Left renal pelvis (tissue), 4 donors: Measurements from ENCODE around the gene CRKL. TPM values are rescaled to one million over a fixed set of nuclear protein-coding genes. Genes with fewer than 3 reads are reported as not detected.

Experiments used
- DNase-seq, 4 donors: peaks; one replicate each; pipeline ENCODE4 v3.0.0-alpha.2; 2013; ENCODE audit warnings: low read depth in 4 of 4, low spot score in 3 of 4
- polyA plus RNA-seq, 4 donors: library from polyadenylated mRNA; unstranded; fragments of 120-200 nt; gene quantifications; one replicate each; pipeline ENCODE4 v1.2.1, GENCODE V29; 2013; ENCODE audit not compliant: insufficient read length in 4 of 4

Gene CRKL
- polyA plus RNA-seq, 4 donors: 63.5 to 71.7 (median 66.7) TPM

DNA sequence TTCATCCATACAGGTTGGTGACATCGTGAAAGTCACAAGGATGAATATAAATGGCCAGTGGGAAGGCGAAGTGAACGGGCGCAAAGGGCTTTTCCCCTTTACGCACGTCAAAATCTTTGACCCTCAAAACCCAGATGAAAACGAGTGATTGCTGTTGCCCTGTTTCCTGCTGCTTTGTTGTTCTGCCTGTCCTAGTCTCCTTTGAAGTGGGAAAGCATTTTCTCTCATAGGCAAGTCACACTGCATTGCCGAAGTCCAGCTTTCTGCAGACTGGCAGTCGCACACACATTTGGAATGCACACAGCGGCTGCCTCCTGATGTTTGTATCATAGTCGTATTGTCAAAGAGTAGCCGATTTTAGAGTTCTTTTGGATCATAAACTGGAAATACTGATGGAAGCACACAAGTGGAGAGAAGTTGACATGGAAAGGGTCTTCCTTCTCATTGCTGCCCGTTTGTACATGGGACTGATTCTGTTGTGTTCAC, 32.5 kb downstream of the CRKL start:
- DNase-seq: no peak

DNA sequence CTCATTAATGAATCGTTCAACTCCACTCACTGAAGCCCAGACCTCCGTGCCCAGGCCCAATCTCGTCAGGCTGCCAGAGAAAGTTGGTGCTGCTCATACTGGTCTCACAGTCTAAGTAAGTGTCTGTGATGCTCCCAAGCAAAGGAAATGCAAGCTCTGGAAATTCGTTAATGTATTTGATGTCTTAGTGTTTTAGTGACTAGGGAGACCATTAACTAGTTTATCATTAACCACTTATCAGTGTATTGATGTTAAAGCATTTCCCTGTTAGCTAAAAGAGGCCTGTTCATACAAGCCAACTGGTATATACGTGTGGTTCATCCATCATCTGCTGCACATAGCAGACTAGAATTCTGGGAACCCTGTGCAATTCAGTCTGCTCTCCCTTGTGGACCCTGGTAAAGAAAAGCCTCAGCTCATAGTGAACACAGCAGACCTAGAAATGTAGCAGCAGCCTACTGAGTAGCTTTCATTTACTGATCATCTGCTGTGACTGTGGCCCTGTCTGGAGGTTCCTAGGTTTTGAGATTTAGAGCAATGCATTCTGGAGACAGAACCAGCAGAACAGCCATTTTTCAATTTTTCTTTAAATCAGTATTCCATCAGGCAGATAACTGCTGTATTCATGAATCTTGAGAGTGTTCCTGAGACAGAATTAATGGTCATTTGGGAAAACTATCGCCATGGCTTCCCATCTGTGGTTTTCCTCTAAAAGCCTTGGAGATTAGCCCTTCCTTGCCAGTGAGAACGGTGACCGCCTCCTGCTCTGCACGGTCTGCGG, 34.1 kb downstream of the CRKL start:
- no peak for DNase-seq

DNA sequence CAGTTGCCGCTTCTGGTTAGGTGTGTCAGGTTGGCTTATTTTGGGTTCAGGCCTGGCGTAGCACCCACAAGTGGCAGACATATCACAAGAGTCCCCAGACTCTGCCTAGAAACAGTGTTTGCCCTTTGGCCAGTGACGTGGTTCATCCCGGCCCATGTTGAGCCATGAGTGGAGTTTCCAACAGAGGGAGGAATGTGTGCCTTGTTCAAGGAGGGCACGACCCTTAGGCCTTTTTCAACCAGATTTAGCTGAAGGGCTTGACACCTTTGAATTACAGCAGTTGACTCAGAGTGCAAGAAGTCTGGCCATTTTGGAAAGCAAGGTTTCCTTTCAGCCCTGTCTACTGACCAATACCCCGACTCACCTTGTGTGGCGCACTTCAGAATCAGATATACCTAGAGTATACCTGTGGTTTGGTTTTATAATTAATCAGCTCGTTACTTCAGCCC, 34.7 kb downstream of the CRKL start:
- DNase-seq: no peak

DNA sequence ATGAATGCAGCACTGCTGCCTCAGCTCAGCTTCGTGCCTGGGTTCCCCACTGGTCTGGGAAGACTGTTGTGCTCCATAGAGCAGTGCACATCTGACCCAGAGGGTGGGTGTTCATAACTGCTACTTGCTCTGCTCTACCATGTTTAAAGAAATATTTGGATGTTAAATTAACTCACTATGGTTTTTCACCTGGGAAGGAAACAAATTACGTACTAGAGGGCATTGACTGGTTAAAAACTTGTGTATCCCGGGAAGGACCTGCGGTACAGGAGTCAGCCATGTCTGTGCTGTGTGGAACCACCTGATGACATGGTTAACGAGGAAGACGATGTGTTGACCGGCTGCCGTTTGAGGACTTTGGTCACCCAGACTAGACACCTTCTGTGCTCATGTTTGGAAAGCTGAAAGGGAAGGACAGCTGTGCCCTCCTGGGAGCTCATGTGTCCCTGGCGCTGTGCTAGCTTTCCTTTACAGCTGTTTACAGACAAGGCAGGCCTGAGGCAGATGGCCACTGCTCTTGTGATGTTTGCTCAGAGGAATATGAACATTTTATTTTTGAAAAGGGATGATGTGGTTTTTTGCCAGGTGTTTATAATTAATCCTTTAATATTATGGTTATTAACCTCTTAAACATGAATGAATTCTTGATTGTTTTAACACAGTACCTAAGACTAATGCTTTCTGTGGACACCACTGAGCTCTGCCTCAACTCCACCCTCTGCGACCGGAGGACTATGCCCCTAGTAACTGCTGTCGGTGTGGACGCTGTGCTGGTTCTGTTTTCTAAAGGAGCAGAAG, 35.5 kb downstream of the CRKL start:
- no peak for DNase-seq

DNA sequence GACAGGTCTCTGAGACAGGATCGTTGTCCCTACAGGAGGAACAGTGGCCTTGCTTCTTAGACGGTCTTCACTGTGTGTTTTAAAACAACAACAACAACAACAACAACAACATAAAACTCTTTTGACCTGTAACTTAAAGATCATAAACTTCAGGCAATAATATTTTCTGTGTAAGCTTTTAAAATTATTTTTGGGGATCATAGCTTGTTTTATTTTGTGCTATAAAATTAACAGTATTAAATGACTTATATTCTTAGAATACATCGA, 36.1 kb downstream of the CRKL start:
- DNase-seq: no peak

DNA sequence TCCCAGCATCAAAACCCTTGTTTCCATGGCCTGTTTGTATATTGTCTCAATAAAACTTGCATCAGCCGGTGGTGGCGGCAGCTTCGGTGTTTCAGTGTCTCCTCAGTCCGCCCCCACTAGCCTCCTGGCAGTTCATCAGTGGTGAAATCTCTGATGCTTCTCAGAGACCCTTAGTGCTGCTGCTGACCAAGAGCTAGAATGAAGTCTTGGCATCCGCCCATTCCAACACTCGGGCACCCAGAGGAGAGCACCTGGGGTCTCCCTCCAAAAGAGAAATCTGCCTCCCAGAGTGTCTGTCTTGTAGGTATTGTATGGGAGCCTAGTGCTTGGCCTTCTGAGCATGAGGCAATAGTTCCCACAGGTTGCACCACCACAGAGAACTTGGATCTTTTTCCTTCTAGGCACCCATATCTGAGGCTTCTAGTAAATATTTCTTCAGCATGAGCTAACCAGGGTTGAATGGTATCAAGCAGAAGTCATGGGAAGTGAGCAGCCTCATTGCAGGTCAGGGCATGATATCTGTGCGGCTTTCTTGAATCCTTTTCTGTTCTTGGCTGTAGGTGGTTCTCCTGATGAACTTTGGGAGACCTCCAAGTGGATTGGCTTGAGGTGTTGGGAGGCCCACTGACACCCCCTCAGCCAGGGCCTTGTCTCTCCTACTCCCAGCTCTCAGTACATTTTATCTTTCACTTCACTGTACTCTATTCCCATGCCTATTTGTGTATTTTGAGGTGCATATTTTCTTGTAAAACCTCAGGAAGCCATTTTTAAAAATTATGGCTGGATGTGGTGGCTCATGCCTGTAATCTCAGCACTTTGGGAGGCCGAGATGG, 36.7 kb downstream of the CRKL start:
- DNase-seq: no peak

DNA sequence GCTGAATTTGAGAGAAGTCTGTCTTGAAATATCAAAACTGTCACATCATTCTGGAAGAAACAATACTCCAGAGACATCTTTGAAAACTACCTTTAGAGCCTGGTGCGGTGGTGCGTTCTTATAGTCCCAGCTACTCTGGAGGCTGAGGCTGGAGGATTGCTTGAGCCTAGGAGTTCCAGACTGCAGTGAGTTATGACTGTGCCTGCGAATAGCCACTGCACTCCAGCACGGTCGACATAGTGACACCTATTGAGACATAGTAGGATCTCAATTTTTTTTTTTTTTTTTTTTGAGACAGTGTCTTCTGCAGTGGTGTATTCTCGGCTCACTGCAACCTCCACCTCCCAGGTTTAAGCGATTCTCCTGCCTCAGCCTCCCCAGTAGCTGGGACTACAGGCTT, 38.3 kb downstream of the CRKL start:
- DNase-seq: no peak

DNA sequence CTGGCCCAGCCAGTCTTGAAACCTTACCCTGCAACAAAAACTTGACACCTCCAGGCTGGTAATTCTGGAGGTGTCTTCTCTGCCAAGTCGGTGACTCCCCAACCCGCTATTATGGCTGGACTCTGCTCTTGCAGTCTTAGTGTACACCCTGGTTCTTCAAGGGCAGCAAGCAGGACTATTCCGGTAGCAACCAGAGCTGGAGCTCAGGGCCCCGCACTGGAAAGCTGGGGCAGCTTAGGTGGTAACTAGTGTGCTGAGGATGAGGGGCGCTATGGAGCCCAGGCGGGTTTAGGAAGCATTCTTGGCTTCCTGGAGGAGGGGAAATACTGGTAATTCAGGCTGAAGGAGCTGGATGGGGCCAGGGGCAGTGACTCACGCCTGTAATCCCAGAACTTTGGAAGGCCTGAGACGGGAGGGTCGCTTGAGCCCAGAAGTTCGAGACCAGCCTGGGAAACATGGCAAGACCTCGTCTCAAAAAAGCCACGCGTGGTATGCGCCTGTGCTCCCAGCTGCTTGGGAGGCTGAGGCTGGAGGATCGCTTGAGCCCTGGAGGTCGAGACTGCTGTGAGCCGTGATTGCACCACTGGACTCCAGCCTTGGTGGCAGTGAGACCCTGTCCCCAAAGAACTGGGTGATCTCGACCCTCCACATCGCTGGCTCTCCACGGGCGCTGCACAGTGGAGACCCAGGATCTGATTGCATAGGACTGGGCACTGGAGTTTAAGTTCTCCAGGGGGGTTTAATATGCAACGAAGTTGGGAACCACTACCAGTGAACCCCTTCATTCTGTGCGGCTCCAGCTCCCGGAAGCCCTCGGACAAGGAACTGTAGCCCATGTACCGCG, 39.3 kb downstream of the CRKL start:
- DNase-seq: no peak

DNA sequence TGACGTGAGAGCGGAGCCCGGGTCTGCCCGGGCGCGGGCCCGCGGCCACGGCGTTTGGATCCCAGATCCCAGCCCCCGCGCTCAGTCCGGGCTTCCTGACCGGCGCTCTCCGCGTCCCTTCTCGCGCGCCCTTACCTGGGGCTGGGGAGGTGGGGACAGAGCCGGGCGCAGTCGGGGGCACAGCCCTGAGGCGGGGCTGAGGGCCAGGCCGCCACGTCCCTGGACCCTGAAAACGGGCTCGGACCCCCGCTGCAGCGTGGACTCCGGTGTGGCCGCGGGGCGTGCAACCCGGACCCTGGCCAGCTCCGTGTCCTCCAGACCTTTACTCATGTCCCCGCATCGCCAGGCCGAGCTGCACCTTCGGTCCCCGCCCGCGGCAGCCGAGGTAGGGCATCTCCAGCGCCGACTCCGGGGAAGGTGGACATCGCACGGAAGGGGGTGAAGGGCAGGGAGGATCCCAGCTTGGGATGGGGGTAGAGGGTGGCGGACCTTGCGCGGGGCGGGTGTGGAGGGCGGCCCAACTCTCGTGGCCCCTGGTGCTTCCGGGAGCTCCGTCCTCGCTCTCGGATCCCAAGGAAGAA, 40.0 kb downstream of the CRKL start:
- no peak for DNase-seq

DNA sequence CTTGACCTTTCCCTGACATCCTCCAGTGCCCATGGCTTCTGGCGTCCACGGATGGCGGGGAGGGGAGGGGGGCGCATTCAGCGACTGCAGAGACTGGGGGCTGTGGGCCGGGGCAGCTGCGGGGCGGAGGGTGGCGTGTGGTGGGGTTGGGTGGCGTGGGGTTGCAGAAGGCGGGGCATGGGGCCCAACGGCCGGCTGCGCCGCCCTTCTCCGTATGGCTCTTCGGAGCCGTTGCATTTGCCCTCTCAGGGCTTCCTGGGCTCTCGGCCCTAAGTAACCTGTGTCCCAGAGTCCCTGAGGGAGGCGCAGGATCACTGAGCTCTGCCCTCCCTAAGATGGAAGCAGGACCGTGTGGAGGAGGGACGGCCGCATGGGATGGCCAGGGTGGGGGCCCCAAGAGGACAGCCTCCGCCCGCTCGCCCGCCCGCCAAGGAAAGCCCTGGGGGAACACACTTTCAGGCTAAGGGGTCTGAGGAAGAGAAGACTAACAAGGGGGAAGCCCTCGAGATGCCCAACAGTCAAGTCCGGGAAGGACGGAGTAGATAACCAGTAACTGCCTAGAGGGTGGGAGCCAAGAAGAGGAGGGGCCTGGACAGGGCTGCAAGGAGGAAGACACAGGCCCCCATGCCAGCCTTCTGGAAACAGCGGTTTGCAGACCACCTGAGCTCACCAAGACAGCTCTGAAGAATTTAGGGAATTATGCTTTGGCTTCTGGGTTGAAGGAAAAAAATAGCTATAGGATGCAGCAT, 40.6 kb downstream of the CRKL start:
- DNase-seq: no peak

DNA sequence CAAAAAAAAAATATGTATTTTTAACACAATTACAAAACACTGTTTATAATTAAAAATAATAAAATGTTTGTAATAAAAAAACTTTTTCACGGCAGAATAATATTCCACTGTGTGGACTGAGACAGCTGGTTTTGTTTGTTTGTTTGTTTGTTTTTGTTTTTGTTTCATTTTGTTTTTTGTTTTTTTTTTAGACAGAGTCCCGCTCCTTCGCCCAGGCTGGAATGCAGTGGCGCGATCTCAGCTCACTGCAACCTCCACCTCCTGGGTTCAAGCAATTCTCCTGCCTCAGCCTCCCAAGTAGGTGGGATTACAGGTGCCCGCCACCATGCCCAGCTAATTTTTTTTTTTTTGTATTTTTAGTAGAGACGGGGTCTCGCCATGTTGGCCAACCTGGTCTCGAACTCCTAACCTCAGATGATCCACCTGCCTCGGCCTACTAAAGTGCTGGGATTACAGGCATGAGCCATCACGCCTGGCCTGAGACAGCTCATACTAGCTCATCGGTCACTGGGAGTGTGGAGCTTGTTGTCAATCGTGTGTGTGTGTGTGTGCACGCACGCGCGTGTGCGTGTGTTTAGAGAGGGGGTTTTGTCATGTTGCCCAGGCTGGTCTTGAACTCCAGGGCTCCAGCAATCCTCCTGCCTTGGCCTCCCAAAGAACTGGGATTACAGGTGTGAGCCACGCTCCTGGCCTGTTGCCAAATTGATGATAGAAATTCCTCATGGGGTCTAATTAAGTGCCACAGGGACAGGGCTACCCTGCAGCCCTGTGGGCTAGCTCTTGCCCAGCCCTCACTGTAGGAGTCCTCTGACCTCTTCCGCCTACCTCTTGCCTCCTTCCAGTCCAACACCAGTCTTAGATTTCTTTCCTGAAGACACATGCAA, 42.6 kb downstream of the CRKL start:
- DNase-seq: no peak

DNA sequence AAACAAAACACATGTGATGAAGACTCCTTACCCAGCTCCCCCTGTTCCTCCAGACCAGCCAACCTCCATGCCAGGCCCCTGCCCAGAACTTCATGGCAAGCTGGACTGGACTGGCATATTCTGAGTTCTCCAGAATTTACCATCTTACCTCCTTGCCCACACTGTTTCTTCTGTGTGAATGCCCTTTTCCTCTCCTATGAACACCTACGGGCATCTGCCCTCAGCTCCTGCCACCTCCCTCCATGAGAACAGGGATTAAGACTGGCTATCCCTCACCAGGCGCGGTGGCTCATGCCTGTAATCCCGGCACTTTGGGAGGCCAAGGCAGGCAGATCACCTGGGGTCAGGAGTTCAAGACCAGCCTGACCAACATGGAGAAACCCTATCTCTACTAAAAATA, 43.4 kb downstream of the CRKL start:
- DNase-seq: no peak

DNA sequence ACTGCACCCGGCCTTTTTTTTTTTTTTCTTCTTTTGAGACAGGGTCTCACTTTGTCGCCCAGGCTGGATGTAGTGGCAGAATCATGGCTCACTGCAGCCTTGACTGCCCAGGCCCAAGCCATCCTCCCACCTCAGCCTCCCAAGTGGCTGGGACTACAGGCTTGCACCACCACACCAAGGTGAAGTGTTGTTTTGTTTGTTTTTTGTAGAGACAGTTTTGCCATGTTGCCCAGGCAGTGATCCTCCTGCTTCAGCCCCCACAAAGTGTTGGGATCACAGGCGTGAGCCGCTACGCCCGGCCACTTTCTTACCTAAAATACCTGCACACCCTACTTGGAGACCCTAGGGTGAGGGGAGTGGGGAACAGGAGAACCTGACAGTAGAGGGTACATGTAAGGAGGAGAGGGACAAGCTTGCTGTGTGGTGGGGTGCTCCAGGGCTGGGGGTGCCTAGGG, 45.3 kb downstream of the CRKL start:
- DNase-seq: no peak

DNA sequence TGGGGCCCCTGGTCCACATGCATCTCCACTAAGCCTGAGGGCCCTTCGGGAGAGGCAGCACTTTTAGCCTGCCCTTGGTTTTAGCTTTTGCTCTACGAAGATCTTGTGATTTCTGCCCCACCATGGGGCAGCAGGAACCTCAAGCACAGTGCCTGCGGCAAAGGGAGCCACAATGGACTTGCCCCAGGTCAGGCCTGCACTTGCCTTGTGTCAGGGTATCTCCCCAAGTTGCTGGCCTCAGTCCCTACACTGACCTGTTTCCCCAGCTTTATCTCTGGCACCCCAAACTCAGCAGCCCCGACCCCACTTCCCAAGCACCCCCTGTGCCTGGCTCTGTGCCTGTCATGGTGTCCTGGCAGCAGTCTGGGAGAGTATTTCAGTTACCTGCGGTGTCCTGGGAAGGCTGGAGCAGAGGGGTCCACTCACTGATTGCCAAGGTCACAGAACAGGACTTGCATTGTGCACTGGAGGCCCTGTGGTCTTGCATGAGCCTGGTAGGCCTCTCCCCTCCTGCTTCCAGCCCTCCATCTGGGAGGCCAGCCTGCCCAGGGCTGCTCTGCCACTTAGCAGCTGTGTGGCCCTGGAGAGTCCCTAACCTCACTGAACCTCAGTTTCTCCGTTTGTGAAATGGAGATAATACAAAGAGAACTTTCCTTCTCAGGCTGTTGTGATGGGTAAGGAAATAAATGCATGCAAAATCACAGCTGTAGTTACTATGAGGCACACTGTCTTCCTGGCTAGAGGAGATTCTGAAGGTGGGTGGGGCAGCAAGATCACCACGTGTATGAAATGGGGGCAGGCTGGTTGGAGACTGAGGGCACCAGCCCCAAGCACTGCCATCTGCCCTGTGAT, 46.2 kb downstream of the CRKL start:
- DNase-seq: no peak

DNA sequence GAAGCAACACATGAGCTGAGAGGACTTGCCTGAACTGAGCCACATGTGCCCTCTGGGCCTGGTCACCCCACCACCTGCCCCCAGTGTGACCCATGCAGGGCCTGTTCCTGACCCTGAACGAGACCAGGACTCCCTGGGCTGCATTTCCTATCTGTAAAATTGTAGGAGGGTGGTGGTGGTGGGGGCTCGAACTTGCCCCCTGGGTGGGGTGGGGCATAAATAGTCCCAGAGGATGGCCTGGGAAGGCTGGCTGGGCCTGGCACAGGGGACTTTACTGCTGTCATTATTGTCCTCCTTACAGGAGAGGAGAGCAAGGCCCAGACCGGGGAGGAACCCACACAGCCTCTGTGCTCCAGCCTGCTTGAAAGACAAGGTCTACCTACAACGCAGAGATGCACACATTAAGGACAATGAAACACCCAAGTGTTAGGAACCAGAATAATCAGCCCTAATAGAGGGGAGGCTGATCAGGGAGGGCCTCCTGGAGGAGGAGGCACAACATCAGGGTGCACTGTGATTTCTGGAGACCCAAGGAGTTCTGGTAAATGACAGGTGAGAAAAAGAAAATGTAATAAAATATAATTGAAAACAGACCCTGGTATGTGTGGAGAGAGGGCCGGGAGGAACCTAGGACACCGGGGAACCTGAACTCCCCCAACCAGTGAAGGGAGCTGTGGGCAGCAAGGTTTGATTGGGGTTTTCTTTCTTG, 47.0 kb downstream of the CRKL start:
- DNase-seq: no peak

DNA sequence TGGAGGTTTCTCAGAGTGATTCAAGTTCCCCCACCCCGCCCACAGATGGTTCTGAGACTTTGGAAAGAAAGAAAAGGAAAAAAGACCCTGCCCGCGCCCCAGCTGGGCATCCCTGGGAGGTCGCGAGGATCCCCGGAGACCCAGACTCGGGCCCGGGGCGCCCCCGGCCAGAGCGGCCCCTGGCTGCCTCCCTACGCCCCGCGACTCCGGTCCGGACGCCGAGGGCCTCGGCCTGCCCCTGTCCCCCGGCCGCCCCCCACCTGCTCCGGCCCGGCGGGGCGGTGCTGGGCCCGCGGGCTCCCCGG, 47.5 kb downstream of the CRKL start:
- no peak for DNase-seq
